CD4-positive, alpha-beta memory T cell (primary cell): Measurements from ENCODE around the gene NFE2L1. TPM values are rescaled to one million over a fixed set of nuclear protein-coding genes. Genes with fewer than 3 reads are reported as not detected.

Source experiments
- CTCF ChIA-PET: fragments of 350-600 bp; sonication (Branson Sonifier 250); formaldehyde crosslinking; loops from one replicate; lab custom pipeline; 2021; ENCODE audit warnings: inconsistent platforms; ENCODE audit not compliant: partially characterized antibody; lab: Charles Lee
- POLR2A ChIA-PET: fragments of 350-600 bp; sonication (Branson Sonifier 250); formaldehyde crosslinking; loops from one replicate; lab custom pipeline; 2021; ENCODE audit not compliant: partially characterized antibody; lab: Charles Lee
- DNase-seq, 5 donors: peaks; one replicate each; pipeline versions ENCODE4 v3.0.0 to v3.0.0-alpha.2; 2020 to 2022; ENCODE audit warnings: mixed read lengths in 1 of 5
- H3K27ac ChIP-seq: one replicate; pipeline ENCODE4 v1.7.0; 2013; ENCODE audit warnings: low read depth, low read length
- H3K27me3 ChIP-seq: 2 replicates; pipeline ENCODE4 v1.7.0; 2013; ENCODE audit warnings: mild to moderate bottlenecking, low read length, moderate library complexity; ENCODE audit not compliant: insufficient read depth
- H3K36me3 ChIP-seq: 2 replicates; pipeline ENCODE4 v1.7.0; 2013; ENCODE audit warnings: mild to moderate bottlenecking, low read length, moderate library complexity; ENCODE audit not compliant: insufficient read depth
- H3K4me1 ChIP-seq: 2 replicates; pipeline ENCODE4 v1.7.0; 2013; ENCODE audit warnings: mild to moderate bottlenecking, low read length, moderate library complexity; ENCODE audit not compliant: insufficient read depth
- H3K4me3 ChIP-seq, 2 donors: one replicate each; pipeline ENCODE4 v1.7.0; 2013; ENCODE audit warnings: low read length in 2 of 2, mild to moderate bottlenecking in 1 of 2
- H3K9me3 ChIP-seq, 2 donors: one replicate each; pipeline ENCODE4 v1.7.0; 2013; ENCODE audit warnings: low read length in 2 of 2, control low read depth in 1 of 2; ENCODE audit not compliant: control insufficient read depth in 1 of 2
- H3K27ac Mint-ChIP-seq, 7 donors: one replicate each; pipeline ENCODE4 v1.8.0; 2020 to 2021; ENCODE audit warnings: mixed read lengths in 7 of 7, mild to moderate bottlenecking in 6 of 7, inconsistent platforms in 3 of 7, moderate library complexity in 3 of 7
- H3K27me3 Mint-ChIP-seq, 2 donors: one replicate each; pipeline ENCODE4 v1.8.0; 2020 to 2021; ENCODE audit warnings: mixed read lengths in 2 of 2
- H3K36me3 Mint-ChIP-seq, 2 donors: one replicate each; pipeline ENCODE4 v1.8.0; 2020 to 2021; ENCODE audit warnings: mixed read lengths in 2 of 2, inconsistent platforms in 1 of 2, mild to moderate bottlenecking in 1 of 2
- H3K4me1 Mint-ChIP-seq, 4 donors: one replicate each; pipeline ENCODE4 v1.8.0; 2020 to 2021; ENCODE audit warnings: mixed read lengths in 4 of 4, mild to moderate bottlenecking in 1 of 4
- H3K4me3 Mint-ChIP-seq, 8 donors: one replicate each; pipeline ENCODE4 v1.8.0; 2020 to 2021; ENCODE audit warnings: mixed read lengths in 8 of 8, mild to moderate bottlenecking in 7 of 8, moderate library complexity in 6 of 8, inconsistent platforms in 3 of 8
- H3K9me3 Mint-ChIP-seq, 8 donors: one replicate each; pipeline ENCODE4 v1.8.0; 2020 to 2021; ENCODE audit warnings: mixed read lengths in 8 of 8, mild to moderate bottlenecking in 5 of 8, inconsistent platforms in 3 of 8, moderate library complexity in 1 of 8
- intact Hi-C: fragments of 100-400 bp; cut with micrococcal nuclease; formaldehyde crosslinking; loops from one replicate; pipeline ENCODE4 v1.15.1; 2023
- polyA plus RNA-seq, 2 donors: library from polyadenylated mRNA; unstranded; fragments of 300-500 nt; fragmentation: Illumina TruSeq; gene quantifications; one replicate each; pipeline ENCODE4 v1.2.3, GENCODE V29; 2021
- total RNA-seq, 2 experiments: library from RNA; stranded (reverse); gene quantifications; one replicate each; pipeline ENCODE4 v1.2.3, GENCODE V29; 2021

NFE2L1 gene
- total and polyA plus RNA-seq, 4 experiments from 2014 or later, result 2.9 to 62.5 (median 34.8) TPM

DNA sequence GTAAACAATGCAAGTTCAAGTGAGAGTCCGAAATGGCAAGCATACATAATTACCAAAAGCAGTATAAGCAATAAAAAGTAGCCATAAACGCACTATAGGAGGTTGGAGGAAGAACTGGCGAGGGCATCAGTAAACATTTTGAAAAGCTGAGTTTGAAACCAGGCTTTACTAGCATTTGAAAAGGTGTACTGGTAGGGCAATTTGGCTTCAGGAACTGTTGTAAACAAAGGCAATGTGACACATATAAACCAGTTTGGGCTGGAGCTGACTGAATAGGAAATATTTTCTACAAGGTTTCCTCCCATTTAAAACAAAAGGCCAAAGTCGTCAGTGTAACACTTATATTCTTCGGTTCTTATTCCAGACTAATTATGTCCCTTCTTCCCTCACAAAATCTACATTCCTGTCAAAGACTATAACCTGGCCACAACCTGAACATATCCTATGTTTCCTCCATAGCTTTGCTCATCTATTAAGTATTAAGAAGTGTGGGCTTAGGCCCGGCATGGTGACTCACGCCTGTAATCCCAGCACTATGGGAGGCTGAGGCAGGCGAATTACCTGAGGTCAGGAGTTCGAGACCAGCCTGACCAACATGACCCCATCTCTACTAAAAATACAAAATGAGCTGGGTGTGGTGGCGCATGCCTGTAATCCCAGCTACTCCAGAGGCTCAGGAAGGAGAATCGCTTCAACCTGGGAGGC lies 45.3 kb downstream of the NFE2L1 start:
- DNase-seq, result no peak
- POLR2A ChIA-PET, result interaction anchor here (1.0 kb wide), 1 partner anchor 14 kb away, joined by 3 read pairs; the partner anchor contains the start of gene SNX11
- peaks cover 5% of the 10 kb centered on the region for H3K36me3 ChIP-seq
- Mint-ChIP-seq H3K36me3 (peaks cover 8 to 12% of the 10 kb centered on the region in 2 donors), H3K27ac (no peak overlapping the region), H3K4me1 (peaks cover 5 to 14% (median 10%) of the 10 kb centered on the region in 4 donors), H3K4me3 (no peak overlapping the region), H3K9me3 (no peaks in the 10 kb centered on the region), H3K27me3 (no peaks in the 10 kb centered on the region)
- intact Hi-C loops, result no loop called here
- H3K27ac ChIP-seq, result no peak overlapping the region
- no peaks in the 10 kb centered on the region for H3K4me1 ChIP-seq
- H3K27me3 ChIP-seq, result no peaks in the 10 kb centered on the region
- no peak overlapping the region for H3K4me3 ChIP-seq
- CTCF ChIA-PET, result interaction anchor here (1.4 to 9.1 kb wide), 3 partner anchors 12 to 147 kb away, joined by 3 to 73 read pairs (median 5); no protein-coding TSS in a partner anchor
- no peaks in the 10 kb centered on the region for H3K9me3 ChIP-seq

DNA sequence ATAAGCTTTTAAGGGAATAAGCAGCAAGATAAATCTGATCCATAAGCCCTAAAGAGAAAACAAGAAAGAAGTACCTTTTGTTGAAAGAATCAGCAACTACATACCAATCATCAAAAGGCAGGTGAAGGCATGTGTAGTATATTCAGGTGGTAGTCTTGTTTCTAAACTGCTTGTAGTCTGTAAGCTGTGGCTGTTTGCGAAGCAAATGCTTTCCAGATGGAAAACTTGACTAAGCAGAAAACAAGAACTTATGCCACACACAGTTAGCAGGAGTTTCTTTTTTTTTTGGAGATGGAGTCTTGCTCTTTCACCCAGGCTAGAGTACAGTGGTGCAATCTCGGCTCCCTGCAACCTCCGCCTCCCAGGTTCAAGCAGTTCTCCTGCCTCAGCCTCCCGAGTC lies 47.5 kb downstream of the NFE2L1 start:
- POLR2A ChIA-PET, result interaction anchor here (0.9 kb wide), 1 partner anchor 47 kb away, joined by 3 read pairs; the partner anchor contains the start of gene NFE2L1
- Mint-ChIP-seq H3K27me3 (no peaks in the 10 kb centered on the region), H3K4me3 (no peak overlapping the region), H3K36me3 (peaks cover 8 to 10% of the 10 kb centered on the region in 2 donors), H3K27ac (peak overlapping the region in 1 of 7 donors; percentile 48), H3K4me1 (peaks cover 10 to 15% (median 13%) of the 10 kb centered on the region in 4 donors), H3K9me3 (no peaks in the 10 kb centered on the region)
- Histone ChIP-seq H3K27me3 (no peaks in the 10 kb centered on the region), H3K36me3 (peaks cover 5% of the 10 kb centered on the region), H3K9me3 (no peaks in the 10 kb centered on the region), H3K4me1 (peaks cover 10% of the 10 kb centered on the region), H3K4me3 (no peak overlapping the region), H3K27ac (no peak overlapping the region)
- intact Hi-C loops, result no loop called here
- CTCF ChIA-PET, result interaction anchor here (0.5 to 9.1 kb wide), 4 partner anchors 14 to 147 kb away, joined by 3 to 73 read pairs (median 4); no protein-coding TSS in a partner anchor
- DNase-seq, result no peak

DNA sequence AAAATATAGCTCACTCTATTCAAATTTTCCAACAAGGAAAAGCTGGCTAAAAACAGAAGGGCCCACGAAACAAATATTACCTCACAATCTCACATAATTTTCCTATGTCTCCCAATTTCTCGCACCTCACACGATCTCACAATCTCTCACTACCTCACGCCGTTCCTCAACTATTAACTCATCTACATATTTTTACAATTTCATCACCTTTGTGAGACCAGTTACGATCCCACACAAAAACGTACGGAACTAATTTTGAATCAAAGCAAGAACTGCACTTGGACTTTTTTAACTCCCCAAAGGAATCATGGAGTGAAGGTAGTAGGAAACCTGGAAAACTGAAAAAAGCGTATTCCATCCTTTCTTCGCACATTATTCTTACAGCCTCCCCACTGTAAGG lies 52.0 kb downstream of the NFE2L1 start:
- Mint-ChIP-seq H3K4me3 (peak overlapping the region; percentile 7 to 94 (median 88)), H3K36me3 (peaks cover 0 to 9% of the 10 kb centered on the region in 2 donors), H3K27ac (peak overlapping the region in 1 of 7 donors; percentile 88), H3K4me1 (peaks cover 22 to 49% (median 32%) of the 10 kb centered on the region in 4 donors), H3K9me3 (peaks cover 0 to 3% (median 0%) of the 10 kb centered on the region in 8 donors), H3K27me3 (no peaks in the 10 kb centered on the region)
- H3K27ac ChIP-seq, result peak overlapping the region; percentile 33
- peaks cover 18% of the 10 kb centered on the region for H3K4me1 ChIP-seq
- H3K36me3 ChIP-seq, result no peaks in the 10 kb centered on the region
- intact Hi-C loops, result loop anchor here (2.0 to 10.0 kb wide), 2 partner anchors 19 to 345 kb away; no protein-coding TSS in a partner anchor
- no peak for DNase-seq
- H3K9me3 ChIP-seq, result no peaks in the 10 kb centered on the region
- H3K27me3 ChIP-seq, result no peaks in the 10 kb centered on the region
- ChIA-PET CTCF (interaction anchor here (2.0 to 9.1 kb wide), 2 partner anchors 18 to 75 kb away, joined by 5 to 73 read pairs; no protein-coding TSS in a partner anchor), POLR2A (interaction anchor here (1.1 to 3.0 kb wide), 2 partner anchors 9 to 12 kb away, joined by 3 to 20 read pairs; no protein-coding TSS in a partner anchor)
- H3K4me3 ChIP-seq, result peak overlapping the region in 1 of 2 donors; percentile 76

DNA sequence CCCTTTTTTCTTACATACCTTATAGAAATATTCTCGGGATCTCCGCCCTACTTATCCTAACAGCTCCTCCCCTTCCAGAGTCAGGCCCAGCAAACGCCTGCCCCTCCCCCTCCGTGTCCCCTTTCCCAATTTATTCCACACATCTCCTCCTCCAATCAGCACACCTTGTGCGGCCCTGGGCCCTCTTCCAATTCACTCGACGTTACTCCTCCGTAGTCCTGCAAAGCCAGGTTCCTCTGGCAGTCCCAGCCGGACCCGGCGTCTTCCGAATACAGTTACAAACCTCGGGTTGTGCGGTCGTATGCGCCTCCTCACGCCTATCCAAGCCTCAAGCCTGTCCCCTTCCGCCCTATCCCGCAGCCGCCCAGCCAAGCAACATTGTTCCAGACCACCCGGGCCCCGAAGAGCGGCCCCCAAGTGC lies 52.4 kb downstream of the NFE2L1 start:
- Mint-ChIP-seq H3K4me1 (peaks cover 21 to 49% (median 32%) of the 10 kb centered on the region in 4 donors), H3K36me3 (peaks cover 0 to 7% of the 10 kb centered on the region in 2 donors), H3K9me3 (peaks cover 0 to 3% (median 0%) of the 10 kb centered on the region in 8 donors), H3K27ac (peak overlapping the region in 6 of 7 donors; percentile 32 to 91 (median 80)), H3K4me3 (peak overlapping the region; percentile 87 to 95 (median 90)), H3K27me3 (no peaks in the 10 kb centered on the region)
- intact Hi-C loops, result loop anchor here (2.0 to 10.0 kb wide), 2 partner anchors 20 to 344 kb away; no protein-coding TSS in a partner anchor
- no peak for DNase-seq
- Histone ChIP-seq H3K27ac (peak overlapping the region; percentile 33), H3K27me3 (no peaks in the 10 kb centered on the region), H3K4me1 (peaks cover 18% of the 10 kb centered on the region), H3K36me3 (no peaks in the 10 kb centered on the region), H3K9me3 (no peaks in the 10 kb centered on the region), H3K4me3 (peak overlapping the region; percentile 36 to 76)
- POLR2A ChIA-PET, result interaction anchor here (0.8 to 3.0 kb wide), 6 partner anchors 9 to 130 kb away, joined by 3 to 20 read pairs (median 4); partner anchors contain the start of genes CDK5RAP3, COPZ2 and NFE2L1
- CTCF ChIA-PET, result interaction anchor here (1.0 to 9.1 kb wide), 3 partner anchors 11 to 75 kb away, joined by 5 to 73 read pairs (median 6); no protein-coding TSS in a partner anchor

DNA sequence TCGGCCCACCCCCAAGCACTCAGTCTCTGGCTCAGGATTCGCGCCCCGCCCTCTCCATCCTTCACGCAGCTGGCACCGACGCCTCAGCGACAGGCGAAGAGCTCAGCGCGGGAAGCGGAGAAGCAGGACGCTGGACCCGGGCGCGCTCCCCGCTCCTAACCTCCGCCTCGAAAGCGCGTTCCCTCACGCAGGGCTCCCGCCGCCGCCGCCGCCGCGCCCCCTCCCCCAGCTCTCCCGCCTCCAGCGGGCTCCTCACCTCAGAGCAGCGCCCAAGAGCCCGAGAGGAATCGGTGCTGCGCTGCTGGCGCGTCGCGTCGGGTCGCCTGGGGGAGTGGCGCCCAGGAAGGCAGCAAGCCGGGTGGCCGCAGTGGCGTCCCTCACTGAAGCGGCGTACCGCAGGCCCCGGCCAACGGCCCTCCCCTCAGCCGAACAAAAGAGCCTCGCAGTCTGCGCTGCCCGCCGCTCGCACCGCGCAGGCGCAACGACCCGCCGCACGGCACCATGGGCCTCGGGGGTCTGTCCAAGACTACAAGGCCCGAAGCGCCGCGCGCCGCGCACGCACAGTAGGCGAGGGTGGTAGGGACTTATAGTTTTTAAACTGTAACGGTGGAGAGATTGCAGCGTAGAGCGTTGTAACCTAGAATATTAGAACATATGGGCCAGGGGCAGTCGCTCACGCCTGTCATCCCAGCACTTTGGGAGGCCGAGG lies 53.0 kb downstream of the NFE2L1 start, which contains the start of gene CBX1:
TSS of gene CBX1 (minus strand) at position 467 of the 709 bp plus-strand sequence. CDS start 24,474 bp downstream, outside the sequence.
- ChIA-PET POLR2A (interaction anchor here (0.8 to 3.0 kb wide), 6 partner anchors 8 to 130 kb away, joined by 3 to 20 read pairs (median 4); partner anchors contain the start of genes CDK5RAP3, COPZ2 and NFE2L1), CTCF (interaction anchor here (1.0 to 9.1 kb wide), 2 partner anchors 11 to 19 kb away, joined by 6 to 73 read pairs; no protein-coding TSS in a partner anchor)
- Mint-ChIP-seq H3K4me1 (peaks cover 21 to 49% (median 31%) of the 10 kb centered on the region in 4 donors), H3K36me3 (peaks cover 0 to 7% of the 10 kb centered on the region in 2 donors), H3K27me3 (no peaks in the 10 kb centered on the region), H3K9me3 (peaks cover 0 to 3% (median 0%) of the 10 kb centered on the region in 8 donors), H3K27ac (peak within 1 kb of the TSS; percentile 74 to 93 (median 88)), H3K4me3 (peak within 1 kb of the TSS; percentile 87 to 95 (median 90))
- Histone ChIP-seq H3K4me3 (peak within 1 kb of the TSS; percentile 36 to 76), H3K27me3 (no peaks in the 10 kb centered on the region), H3K4me1 (peaks cover 18% of the 10 kb centered on the region), H3K27ac (peak within 1 kb of the TSS; percentile 33), H3K9me3 (no peaks in the 10 kb centered on the region), H3K36me3 (no peaks in the 10 kb centered on the region)
- DNase-seq, result peak; percentile 93 to 96 (median 93)
- intact Hi-C loops, result loop anchor here (2.0 to 10.0 kb wide), 2 partner anchors 20 to 344 kb away; no protein-coding TSS in a partner anchor

DNA sequence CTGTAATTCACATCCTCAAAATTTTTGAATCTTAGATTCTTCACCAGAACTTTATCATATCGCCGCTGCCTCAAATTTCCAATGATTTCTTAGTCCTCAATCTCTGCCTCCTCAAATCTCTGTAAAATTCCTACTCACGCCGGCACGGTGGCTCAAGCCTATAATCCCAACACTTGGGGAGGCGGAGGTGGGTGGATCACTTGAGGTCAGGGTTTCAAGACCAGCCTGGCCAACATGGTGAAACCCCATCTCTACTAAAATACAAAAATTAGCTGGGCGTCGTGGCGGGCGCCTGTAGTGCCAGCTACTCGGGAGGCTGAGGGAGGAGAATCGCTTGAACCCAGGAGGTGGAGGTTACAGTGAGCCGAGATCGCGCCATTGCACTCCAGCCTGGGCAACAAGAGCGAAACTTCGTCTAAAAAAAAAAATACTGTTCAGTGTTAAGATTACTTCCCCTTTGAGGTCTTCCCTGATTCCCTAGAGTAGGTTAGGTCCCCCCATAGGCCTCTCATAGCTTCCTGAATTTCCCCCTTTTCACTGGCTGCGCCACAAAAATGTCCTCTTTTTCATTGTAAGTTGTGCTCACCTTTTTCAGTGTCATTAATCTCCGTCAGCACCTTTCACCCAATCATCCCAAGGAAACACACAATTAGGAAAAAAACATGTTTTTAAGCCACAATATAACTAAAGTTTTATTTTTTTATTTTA lies 54.0 kb downstream of the NFE2L1 start:
- Mint-ChIP-seq H3K27ac (peak overlapping the region; percentile 9 to 88 (median 52)), H3K9me3 (peaks cover 0 to 5% (median 0%) of the 10 kb centered on the region in 8 donors), H3K36me3 (peaks cover 0 to 9% of the 10 kb centered on the region in 2 donors), H3K27me3 (no peaks in the 10 kb centered on the region), H3K4me3 (peak overlapping the region; percentile 43 to 94 (median 88)), H3K4me1 (peaks cover 23 to 55% (median 35%) of the 10 kb centered on the region in 4 donors)
- peaks cover 18% of the 10 kb centered on the region for H3K4me1 ChIP-seq
- ChIA-PET CTCF (interaction anchor here (1.5 kb wide), 1 partner anchor 33 kb away, joined by 3 read pairs; no protein-coding TSS in a partner anchor), POLR2A (interaction anchor here (1.8 to 3.0 kb wide), 2 partner anchors 10 to 54 kb away, joined by 9 to 20 read pairs; partner anchors contain the start of gene NFE2L1)
- no peak overlapping the region for H3K4me3 ChIP-seq
- no peak for DNase-seq
- intact Hi-C loops, result loop anchor here (10.0 kb wide), 1 partner anchor 343 kb away; no protein-coding TSS in a partner anchor
- H3K9me3 ChIP-seq, result no peaks in the 10 kb centered on the region
- H3K27me3 ChIP-seq, result no peaks in the 10 kb centered on the region
- no peak overlapping the region for H3K27ac ChIP-seq
- no peaks in the 10 kb centered on the region for H3K36me3 ChIP-seq
